Activated naive CD4-positive, alpha-beta T cell treated with anti-CD3 and anti-CD28 coated beads for 36 hours (primary cell): ENCODE measurements around the gene CXXC4. TPM values are rescaled to one million over a fixed set of nuclear protein-coding genes. Genes with fewer than 3 reads are reported as not detected.
A peak's percentile ranks its signal among the peaks of the same experiment; 100 is the strongest.

ENCODE experiments used
- CTCF ChIA-PET: fragments of 350-600 bp; sonication (Branson Sonifier 250); formaldehyde crosslinking; loops from one replicate; lab custom pipeline; 2021; ENCODE audit warnings: antibody characterized with exemption; lab: Charles Lee
- DNase-seq: peaks from one replicate; pipeline ENCODE4 v3.0.0-alpha.2; 2020
- H3K27ac Mint-ChIP-seq: one replicate; pipeline ENCODE4 v1.8.0; 2021; ENCODE audit warnings: mild to moderate bottlenecking, mixed read lengths
- H3K27me3 Mint-ChIP-seq: one replicate; pipeline ENCODE4 v1.8.0; 2021; ENCODE audit warnings: low read depth, mixed read lengths
- H3K36me3 Mint-ChIP-seq: one replicate; pipeline ENCODE4 v1.8.0; 2021; ENCODE audit warnings: low read depth, mixed read lengths
- H3K4me1 Mint-ChIP-seq: one replicate; pipeline ENCODE4 v1.8.0; 2021; ENCODE audit warnings: low read depth, mixed read lengths
- H3K4me3 Mint-ChIP-seq: one replicate; pipeline ENCODE4 v1.8.0; 2021; ENCODE audit warnings: mild to moderate bottlenecking, moderate library complexity, mixed read lengths
- H3K9me3 Mint-ChIP-seq: one replicate; pipeline ENCODE4 v1.8.0; 2021; ENCODE audit warnings: mixed read lengths
- intact Hi-C: fragments of 100-400 bp; cut with micrococcal nuclease; formaldehyde crosslinking; loops from one replicate; pipeline ENCODE4 v1.15.1; 2023
- total RNA-seq, 2 experiments: library from RNA; stranded (reverse); gene quantifications; one replicate each; pipeline ENCODE4 v1.2.3, GENCODE V29; 2021

The CXXC4 gene
- total RNA-seq, result not detected

DNA sequence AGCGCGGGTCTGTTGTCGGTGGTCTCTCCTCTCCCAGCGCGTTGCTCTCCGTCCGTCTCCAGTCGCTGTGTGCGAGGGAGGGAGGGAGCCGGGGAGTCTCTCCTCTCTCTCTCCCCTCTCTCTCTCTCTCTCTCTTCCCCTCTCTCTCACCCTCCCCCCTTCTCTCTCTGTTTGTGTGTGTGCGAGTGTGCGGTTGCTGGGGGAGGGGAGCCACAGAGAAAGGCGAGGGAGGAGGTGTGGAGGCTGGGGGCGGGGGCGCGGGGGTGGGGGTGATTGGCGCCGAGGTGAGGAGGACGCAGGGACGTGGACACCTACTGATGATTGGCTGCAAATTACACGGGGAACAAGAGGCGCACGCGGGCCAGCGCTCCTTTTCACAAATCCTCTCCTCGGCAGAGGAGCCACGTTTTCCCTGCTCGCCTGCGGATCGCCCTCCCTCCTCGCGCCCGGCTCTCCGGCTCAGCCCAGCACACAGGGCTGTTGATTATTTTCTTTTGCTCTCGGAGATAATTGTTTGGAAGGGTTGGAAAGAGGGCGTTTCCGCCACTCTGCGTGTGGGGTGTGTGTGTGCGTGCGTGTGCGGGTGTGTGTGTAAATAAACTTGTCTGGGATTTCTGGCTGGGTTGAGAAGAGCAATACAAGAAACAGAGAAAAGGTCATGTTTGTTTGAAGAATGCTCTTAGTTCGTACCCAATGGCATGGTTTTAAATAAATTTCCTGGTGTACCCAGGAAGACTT is at the start of gene CXXC4:
Gene CXXC4 (minus strand): TSS at position 73 of the 738 bp plus-strand sequence. CDS start 3,092 bp downstream, outside the sequence.
- no peak for DNase-seq
- CTCF ChIA-PET, result no interaction called here
- H3K9me3 Mint-ChIP-seq, result no peaks in the 10 kb centered on the region
- H3K27ac Mint-ChIP-seq, result no peak within 1 kb of the TSS
- H3K4me1 Mint-ChIP-seq, result peaks cover 27% of the 10 kb centered on the region
- H3K36me3 Mint-ChIP-seq, result no peaks in the 10 kb centered on the region
- H3K27me3 Mint-ChIP-seq, result peaks cover 42% of the 10 kb centered on the region
- intact Hi-C loops, result loop anchor here (5.0 kb wide), 1 partner anchor 977 kb away; the partner anchor contains the start of gene PPA2
- H3K4me3 Mint-ChIP-seq, result peak within 1 kb of the TSS; percentile 65

DNA sequence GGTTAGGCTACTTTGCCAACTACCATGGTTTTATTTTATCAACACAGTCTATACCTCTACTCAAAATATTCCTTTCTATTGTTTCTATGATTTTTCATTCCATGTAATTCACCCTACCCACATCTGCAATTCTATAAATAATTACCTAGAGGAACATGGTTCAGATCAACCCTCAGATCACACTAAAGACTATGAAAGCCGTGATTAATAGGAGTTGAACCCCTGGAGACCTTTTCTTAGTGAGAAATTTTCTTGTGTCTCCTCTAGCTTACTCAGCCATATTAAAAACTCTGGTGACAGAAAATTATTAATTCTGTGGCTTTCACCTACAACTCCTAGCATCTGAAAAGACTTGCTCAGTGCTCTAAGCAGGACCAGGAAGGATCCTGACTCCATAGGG is 38.5 kb upstream of the CXXC4 start:
- Mint-ChIP-seq H3K4me3 (no peak overlapping the region), H3K36me3 (no peaks in the 10 kb centered on the region), H3K27ac (no peak overlapping the region), H3K9me3 (peaks cover 1% of the 10 kb centered on the region), H3K27me3 (no peaks in the 10 kb centered on the region), H3K4me1 (no peaks in the 10 kb centered on the region)
- CTCF ChIA-PET, result no interaction called here
- intact Hi-C loops, result no loop called here
- DNase-seq, result no peak

DNA sequence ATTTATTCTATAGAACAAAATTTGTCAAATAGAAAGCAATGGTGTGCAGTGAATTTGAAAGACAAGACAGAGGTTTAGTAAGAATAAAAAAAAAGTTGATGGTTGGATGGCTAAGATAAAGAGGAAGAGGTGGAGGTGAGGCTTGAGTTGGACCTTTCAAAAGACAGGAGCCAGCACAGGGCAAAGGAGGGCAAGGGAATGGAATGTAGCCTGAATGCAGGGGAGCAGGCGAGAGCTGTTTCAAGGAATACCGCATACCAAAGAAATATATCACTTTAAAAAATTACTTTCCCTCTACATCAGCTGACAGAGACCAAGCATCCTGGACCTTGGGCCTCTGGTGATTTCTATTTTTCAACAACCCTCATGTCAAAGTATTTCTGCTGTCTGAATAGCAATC is 38.0 kb upstream of the CXXC4 start:
- no peaks in the 10 kb centered on the region for H3K36me3 Mint-ChIP-seq
- no peaks in the 10 kb centered on the region for H3K27me3 Mint-ChIP-seq
- peaks cover 1% of the 10 kb centered on the region for H3K9me3 Mint-ChIP-seq
- no peak overlapping the region for H3K27ac Mint-ChIP-seq
- H3K4me1 Mint-ChIP-seq, result no peaks in the 10 kb centered on the region
- no peak for DNase-seq
- CTCF ChIA-PET, result no interaction called here
- intact Hi-C loops, result no loop called here
- H3K4me3 Mint-ChIP-seq, result no peak overlapping the region

DNA sequence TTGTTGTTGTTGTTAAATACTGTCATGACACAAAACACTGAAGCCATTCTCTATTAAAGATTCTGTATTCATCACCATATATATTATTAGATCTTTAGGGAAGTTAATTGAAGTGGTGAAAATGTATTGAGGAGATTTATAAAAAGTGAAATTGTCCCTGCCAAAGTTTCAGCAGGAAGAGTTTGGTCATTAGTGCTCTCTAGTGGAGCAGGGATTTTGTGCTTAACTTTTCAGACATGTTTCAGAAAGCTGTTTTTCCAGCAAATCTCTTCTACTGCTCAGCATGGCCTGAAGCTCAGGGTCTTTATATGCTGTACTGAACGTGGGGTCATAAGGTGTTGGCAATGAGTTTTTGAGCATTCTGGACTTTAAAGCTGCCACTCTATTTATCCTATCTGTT is 36.7 kb upstream of the CXXC4 start:
- Mint-ChIP-seq H3K27ac (no peak overlapping the region), H3K4me1 (no peaks in the 10 kb centered on the region), H3K4me3 (no peak overlapping the region), H3K27me3 (no peaks in the 10 kb centered on the region), H3K9me3 (peaks cover 1% of the 10 kb centered on the region), H3K36me3 (no peaks in the 10 kb centered on the region)
- CTCF ChIA-PET, result no interaction called here
- intact Hi-C loops, result no loop called here
- no peak for DNase-seq

DNA sequence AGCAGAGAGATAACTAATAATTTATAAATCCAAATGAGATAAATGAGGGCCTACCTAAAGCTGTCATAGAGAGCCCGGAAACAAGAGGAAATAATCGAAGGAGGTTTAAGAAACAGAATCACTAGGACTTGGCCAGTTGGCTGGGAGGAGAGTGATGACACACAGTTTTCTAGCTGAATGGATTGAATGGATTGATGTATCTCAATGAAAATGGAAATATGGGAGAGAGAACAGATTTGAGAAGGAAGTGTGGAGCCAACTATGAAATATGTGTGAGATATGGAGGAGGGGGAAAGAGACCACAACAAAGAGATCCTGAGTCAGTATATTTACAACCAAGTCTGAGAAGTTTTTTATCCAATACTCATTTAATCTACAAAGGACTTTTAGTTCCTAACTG is 35.7 kb upstream of the CXXC4 start:
- H3K36me3 Mint-ChIP-seq, result no peaks in the 10 kb centered on the region
- no peak overlapping the region for H3K27ac Mint-ChIP-seq
- no peaks in the 10 kb centered on the region for H3K4me1 Mint-ChIP-seq
- peaks cover 1% of the 10 kb centered on the region for H3K9me3 Mint-ChIP-seq
- CTCF ChIA-PET, result no interaction called here
- H3K27me3 Mint-ChIP-seq, result no peaks in the 10 kb centered on the region
- DNase-seq, result no peak
- H3K4me3 Mint-ChIP-seq, result no peak overlapping the region
- intact Hi-C loops, result no loop called here

DNA sequence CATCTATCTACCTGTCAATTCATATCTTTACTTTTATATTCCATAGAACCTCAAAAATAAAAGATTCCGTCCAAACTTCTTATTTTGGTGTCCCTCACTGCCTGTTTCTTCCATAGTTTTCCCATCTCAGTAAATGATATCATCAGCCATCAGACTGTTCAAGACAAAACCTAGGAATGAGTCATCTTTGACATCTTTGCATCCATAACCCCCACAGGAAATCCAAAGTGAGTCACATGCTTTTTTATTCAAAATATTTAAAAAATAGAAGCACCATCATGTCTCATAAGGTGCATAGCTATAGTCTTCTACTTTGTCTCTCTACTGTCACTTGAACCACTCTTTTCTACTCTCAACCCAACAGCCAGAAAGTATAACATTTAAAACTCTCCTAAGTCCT is 29.9 kb upstream of the CXXC4 start:
- no peak overlapping the region for H3K4me3 Mint-ChIP-seq
- no peaks in the 10 kb centered on the region for H3K4me1 Mint-ChIP-seq
- no peaks in the 10 kb centered on the region for H3K27me3 Mint-ChIP-seq
- no peak for DNase-seq
- H3K27ac Mint-ChIP-seq, result no peak overlapping the region
- H3K36me3 Mint-ChIP-seq, result no peaks in the 10 kb centered on the region
- intact Hi-C loops, result no loop called here
- CTCF ChIA-PET, result no interaction called here
- no peaks in the 10 kb centered on the region for H3K9me3 Mint-ChIP-seq

DNA sequence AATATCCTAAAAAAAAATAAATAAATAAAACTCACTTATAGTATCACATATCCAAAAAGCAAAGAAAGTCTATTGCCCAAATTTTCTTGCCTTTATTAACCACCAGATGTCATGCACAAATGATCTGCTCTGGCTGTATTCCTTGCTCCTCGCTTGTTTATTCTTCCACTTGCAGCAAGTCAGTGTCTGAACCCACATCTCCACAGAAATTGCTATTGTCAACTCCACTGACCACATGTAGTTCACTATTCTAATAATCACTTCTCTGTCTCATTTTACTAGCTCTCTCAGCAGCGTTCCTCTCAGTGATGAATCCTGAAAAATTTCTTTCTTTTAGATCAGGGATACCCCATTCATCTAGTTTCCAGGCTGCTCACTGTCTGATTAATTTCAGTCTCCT is 29.3 kb upstream of the CXXC4 start:
- CTCF ChIA-PET, result no interaction called here
- Mint-ChIP-seq H3K9me3 (no peaks in the 10 kb centered on the region), H3K4me1 (no peaks in the 10 kb centered on the region), H3K27ac (no peak overlapping the region), H3K27me3 (no peaks in the 10 kb centered on the region), H3K4me3 (no peak overlapping the region), H3K36me3 (no peaks in the 10 kb centered on the region)
- no peak for DNase-seq
- intact Hi-C loops, result no loop called here

DNA sequence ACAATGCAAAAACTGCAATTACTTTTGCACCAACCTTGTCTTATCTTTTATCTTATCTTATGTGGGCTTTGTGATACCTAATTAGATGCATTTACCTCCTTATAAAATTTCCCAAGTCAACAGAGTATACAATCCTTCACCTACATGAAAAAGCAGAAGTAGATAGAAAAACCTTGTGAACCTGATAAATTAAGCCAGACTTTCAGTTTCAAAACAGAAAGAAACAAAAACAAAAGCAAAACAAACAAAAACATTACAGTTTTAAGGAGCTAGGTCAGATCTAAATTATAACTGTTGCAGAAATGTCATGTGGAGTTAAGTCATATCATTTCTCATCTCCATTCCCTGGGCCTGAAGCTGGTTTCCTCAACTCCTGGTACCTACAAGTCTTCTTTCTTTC is 24.9 kb upstream of the CXXC4 start:
- Mint-ChIP-seq H3K27me3 (no peaks in the 10 kb centered on the region), H3K4me1 (no peaks in the 10 kb centered on the region), H3K9me3 (no peaks in the 10 kb centered on the region), H3K36me3 (no peaks in the 10 kb centered on the region), H3K4me3 (no peak overlapping the region), H3K27ac (no peak overlapping the region)
- DNase-seq, result no peak
- CTCF ChIA-PET, result no interaction called here
- intact Hi-C loops, result no loop called here

DNA sequence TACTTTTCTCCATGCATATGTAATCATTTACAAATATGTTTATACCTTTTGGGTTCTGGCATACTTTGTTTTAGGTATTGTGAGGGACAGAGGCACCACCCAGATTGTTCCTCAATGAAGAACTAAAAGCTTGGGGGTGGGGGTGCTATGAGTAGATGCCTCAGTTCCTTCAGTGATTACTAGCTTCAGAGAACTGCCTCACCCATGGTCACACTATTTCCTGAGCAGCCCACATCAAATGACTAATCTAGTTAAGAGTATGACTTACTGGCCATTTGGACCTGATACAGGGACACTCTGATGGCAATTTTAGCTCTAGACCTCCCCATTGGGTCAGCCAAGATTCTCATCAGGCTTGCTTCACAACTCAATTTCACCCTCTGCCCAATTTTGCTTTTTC is 22.2 kb upstream of the CXXC4 start:
- CTCF ChIA-PET, result no interaction called here
- no peak overlapping the region for H3K27ac Mint-ChIP-seq
- no peak for DNase-seq
- no peaks in the 10 kb centered on the region for H3K9me3 Mint-ChIP-seq
- H3K27me3 Mint-ChIP-seq, result no peaks in the 10 kb centered on the region
- no peak overlapping the region for H3K4me3 Mint-ChIP-seq
- H3K4me1 Mint-ChIP-seq, result no peaks in the 10 kb centered on the region
- intact Hi-C loops, result no loop called here
- H3K36me3 Mint-ChIP-seq, result no peaks in the 10 kb centered on the region

DNA sequence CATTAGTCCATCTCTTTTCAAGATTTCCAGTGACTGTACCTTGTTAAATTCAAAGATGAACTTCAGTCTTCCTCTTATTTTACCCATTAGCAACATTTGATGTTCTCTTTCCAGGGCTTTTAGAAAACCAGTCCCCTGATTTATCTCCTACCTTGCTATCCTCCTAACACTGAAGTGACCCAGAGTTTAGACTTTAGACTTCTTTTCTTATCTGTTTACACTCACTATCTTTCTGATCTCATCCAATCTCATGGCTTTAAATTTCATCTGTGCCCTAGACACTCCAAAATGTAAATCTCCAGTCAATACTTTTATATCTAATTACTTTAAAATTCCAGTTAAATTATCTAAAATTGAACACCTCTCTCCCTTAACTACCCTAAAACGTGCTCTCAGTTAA is 13.5 kb upstream of the CXXC4 start:
- Mint-ChIP-seq H3K4me3 (no peak overlapping the region), H3K27me3 (no peaks in the 10 kb centered on the region), H3K36me3 (no peaks in the 10 kb centered on the region), H3K9me3 (no peaks in the 10 kb centered on the region), H3K27ac (no peak overlapping the region), H3K4me1 (no peaks in the 10 kb centered on the region)
- DNase-seq, result no peak
- intact Hi-C loops, result no loop called here
- CTCF ChIA-PET, result no interaction called here

DNA sequence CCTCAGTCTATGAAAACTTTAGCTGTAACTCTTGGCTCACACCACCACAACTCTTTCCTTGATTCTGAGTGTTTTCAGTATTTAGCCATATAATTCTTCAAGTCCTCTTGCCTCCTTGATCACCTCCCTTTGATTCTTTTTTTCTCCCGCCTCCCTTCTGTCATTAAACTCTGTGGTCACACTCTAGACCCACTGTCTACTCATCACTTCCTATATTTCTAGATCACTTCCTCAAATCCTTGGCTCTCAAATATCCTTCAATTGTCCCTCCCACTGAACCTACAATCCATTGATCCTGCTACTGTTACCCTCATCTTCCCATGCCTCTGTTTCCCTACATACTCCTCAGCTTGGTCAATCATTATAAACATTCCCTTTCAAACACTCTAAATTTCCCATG is 12.4 kb upstream of the CXXC4 start:
- no peaks in the 10 kb centered on the region for H3K9me3 Mint-ChIP-seq
- intact Hi-C loops, result no loop called here
- H3K4me3 Mint-ChIP-seq, result no peak overlapping the region
- H3K27ac Mint-ChIP-seq, result no peak overlapping the region
- no peaks in the 10 kb centered on the region for H3K27me3 Mint-ChIP-seq
- no peak for DNase-seq
- H3K36me3 Mint-ChIP-seq, result no peaks in the 10 kb centered on the region
- CTCF ChIA-PET, result interaction anchor here (0.6 kb wide), 1 partner anchor 26 kb away, joined by 3 read pairs; no protein-coding TSS in a partner anchor
- H3K4me1 Mint-ChIP-seq, result no peaks in the 10 kb centered on the region

DNA sequence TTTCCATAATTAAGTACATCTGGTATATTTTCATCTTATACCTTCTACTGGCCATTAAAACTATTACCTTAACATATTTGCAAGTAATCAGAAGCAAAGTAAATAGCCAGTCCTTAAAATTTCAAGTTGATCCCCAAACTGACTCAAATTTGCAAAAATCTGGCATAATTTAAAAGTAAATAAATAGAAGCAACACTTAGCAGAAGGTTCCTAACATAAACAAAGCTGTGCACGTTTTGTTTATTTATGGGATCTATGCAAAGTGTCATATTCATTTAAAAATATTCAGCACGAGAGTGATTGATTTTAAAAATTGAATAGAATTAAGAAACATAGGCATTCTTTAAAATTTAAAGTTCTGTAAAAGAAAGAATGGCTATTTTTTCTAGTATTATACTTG is 9.8 kb upstream of the CXXC4 start:
- Mint-ChIP-seq H3K36me3 (no peaks in the 10 kb centered on the region), H3K27me3 (peaks cover 5% of the 10 kb centered on the region), H3K4me3 (no peak overlapping the region), H3K4me1 (no peaks in the 10 kb centered on the region), H3K27ac (no peak overlapping the region), H3K9me3 (no peaks in the 10 kb centered on the region)
- CTCF ChIA-PET, result no interaction called here
- intact Hi-C loops, result no loop called here
- no peak for DNase-seq

DNA sequence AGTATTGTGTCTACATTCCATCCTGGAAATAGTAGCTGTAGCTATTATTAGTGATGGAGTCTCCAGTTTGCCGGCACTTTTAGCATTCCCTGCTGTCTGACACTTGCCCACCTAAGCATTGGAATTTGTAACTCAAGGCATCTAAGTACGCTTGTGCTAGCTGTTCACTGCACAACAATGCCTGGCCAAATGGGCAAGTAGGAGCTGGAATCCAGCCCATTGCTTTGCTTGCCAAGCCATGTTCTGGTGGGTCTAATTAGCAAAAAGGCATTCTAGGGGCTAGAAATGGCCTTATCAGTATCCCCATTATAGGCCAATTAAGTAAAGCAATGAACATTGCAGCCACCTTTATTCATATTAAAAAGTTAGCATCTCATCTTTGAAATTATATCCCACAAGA is 7.8 kb upstream of the CXXC4 start:
- Mint-ChIP-seq H3K4me3 (no peak overlapping the region), H3K9me3 (no peaks in the 10 kb centered on the region), H3K36me3 (no peaks in the 10 kb centered on the region), H3K27ac (no peak overlapping the region), H3K27me3 (peaks cover 6% of the 10 kb centered on the region), H3K4me1 (no peaks in the 10 kb centered on the region)
- intact Hi-C loops, result no loop called here
- no peak for DNase-seq
- CTCF ChIA-PET, result no interaction called here
